GM12878 (cell line): Measurements from ENCODE around the gene SLC39A7. TPM values are rescaled to one million over a fixed set of nuclear protein-coding genes. Genes with fewer than 3 reads are reported as not detected.

ENCODE experiments used
- ATAC-seq: fragments of 200-7000 bp; cut with Tn5 transposase; 3 replicates; pipeline ENCODE4 v1.9.1; 2020; ENCODE audit warnings: mild to moderate bottlenecking, moderate library complexity
- BruUV-seq: library from RNA; stranded (reverse); fragments of 400-500 nt; replicated peaks from 2 replicates; lab custom pipeline; 2021; lab: Mats Ljungman, UMichigan
- CTCF ChIA-PET: fragments of 300-600 bp; sonication (Branson Sonifier 250); formaldehyde crosslinking; extraction: SDS; loops from one replicate; lab custom pipeline; 2021; ENCODE audit warnings: inconsistent platforms; lab: Yijun Ruan, JAX
- POLR2A ChIA-PET: fragments of 350-600 bp; formaldehyde crosslinking; extraction: SDS; loops from one replicate; lab custom pipeline; 2021; ENCODE audit warnings: inconsistent platforms; lab: Charles Lee
- RAD21 ChIA-PET: fragments of 300-600 bp; sonication (Branson Sonifier 250); formaldehyde crosslinking; loops from one replicate; lab custom pipeline; 2023; ENCODE audit warnings: antibody characterized with exemption; ENCODE audit not compliant: unreplicated experiment; lab: Charles Lee
- SMC1A ChIA-PET: fragments of 300-600 bp; sonication (Branson Sonifier 250); formaldehyde crosslinking; loops from one replicate; lab custom pipeline; 2023; ENCODE audit not compliant: unreplicated experiment, uncharacterized antibody; lab: Charles Lee
- DNase-seq: peaks from one replicate; pipeline ENCODE4 v3.0.0-alpha.2; 2011; ENCODE audit warnings: low read depth, low spot score
- FAIRE-seq: peaks from 3 replicates; lab custom pipeline; 2011; peaks lifted over from hg19 to GRCh38; lab: Jason Lieb, UNC
- H2AFZ ChIP-seq: 2 replicates; pipeline ENCODE4 v1.6.0; 2011; ENCODE audit warnings: low read depth, low read length, control low read depth; ENCODE audit not compliant: control insufficient read depth
- H3K27ac ChIP-seq: 2 replicates; pipeline ENCODE4 v1.5.1; 2011; ENCODE audit warnings: control low read depth; ENCODE audit not compliant: control insufficient read depth, insufficient read depth
- H3K27me3 ChIP-seq, 2 experiments: replicated peaks in 1 of 2; 2 replicates each; pipeline versions ENCODE4 v1.6.0 to v1.6.1; 2011; ENCODE audit warnings: low read length in 1 of 2; ENCODE audit not compliant: control insufficient read depth in 2 of 2, insufficient read depth in 2 of 2
- H3K36me3 ChIP-seq, 2 experiments: 2 replicates each; pipeline ENCODE4 v1.5.1; 2011; ENCODE audit warnings: low read length in 1 of 2; ENCODE audit not compliant: control insufficient read depth in 2 of 2, insufficient read depth in 2 of 2
- H3K4me1 ChIP-seq: 2 replicates; pipeline ENCODE4 v1.6.1; 2011; ENCODE audit warnings: mild to moderate bottlenecking, low read length, moderate library complexity, mixed read lengths; ENCODE audit not compliant: control insufficient read depth, insufficient read depth
- H3K4me2 ChIP-seq: 2 replicates; pipeline ENCODE4 v1.6.0; 2011; ENCODE audit warnings: control low read depth; ENCODE audit not compliant: control insufficient read depth, insufficient read depth
- H3K4me3 ChIP-seq: fragments of 200-600 bp; sonication (generic); 2 replicates; pipeline ENCODE4 v1.5.1; 2016
- H3K79me2 ChIP-seq: 2 replicates; pipeline ENCODE4 v1.6.0; 2011; ENCODE audit warnings: low read length; ENCODE audit not compliant: control insufficient read depth, insufficient read depth
- H3K9ac ChIP-seq: 2 replicates; pipeline ENCODE4 v1.8.0; 2011; ENCODE audit warnings: low read length, control low read depth, mixed read lengths; ENCODE audit not compliant: control insufficient read depth, insufficient read depth
- H3K9me3 ChIP-seq: replicated peaks from 3 replicates; pipeline ENCODE4 v1.5.1; 2011; ENCODE audit warnings: mild to moderate bottlenecking, low read length; ENCODE audit not compliant: control insufficient read depth, insufficient read depth
- H4K20me1 ChIP-seq: 2 replicates; pipeline ENCODE4 v1.6.0; 2011; ENCODE audit not compliant: control insufficient read depth, insufficient read depth
- CEBPB ChIP-seq, 2 experiments: fragments of 150-350 bp in 1 of 2; IDR thresholded peaks; 2 replicates each; pipeline ENCODE4 v1.6.1; 2012 to 2014; ENCODE audit warnings: low read depth in 2 of 2, low read length in 2 of 2, borderline replicate concordance in 1 of 2, inconsistent platforms in 1 of 2
- DPF2 ChIP-seq: fragments of 450-650 bp; IDR thresholded peaks from 2 replicates; pipeline ENCODE4 v1.6.1; 2017; ENCODE audit warnings: mild to moderate bottlenecking
- JUNB ChIP-seq: IDR thresholded peaks from 2 replicates; pipeline ENCODE4 v1.6.1; 2016; ENCODE audit warnings: antibody characterized with exemption, mild to moderate bottlenecking
- TCF7 ChIP-seq: IDR thresholded peaks from 2 replicates; pipeline ENCODE4 v1.6.1; 2014; ENCODE audit warnings: antibody characterized with exemption, borderline replicate concordance
- ZNF622 ChIP-seq: fragments of 450-650 bp; IDR thresholded peaks from 2 replicates; pipeline ENCODE4 v1.6.1; 2017; ENCODE audit warnings: mild to moderate bottlenecking, inconsistent platforms
- WGBS: methylation state at CpG from one replicate; pipeline ENCODE4 v1.1.6; 2016; ENCODE audit warnings: low lambda C conversion rate; ENCODE audit not compliant: insufficient replicate concordance, insufficient coverage; ENCODE audit errors: missing lambda C conversion rate; 5-methylcytosine and 5-hydroxymethylcytosine counted together
- in situ Hi-C: fragments of 300-500 bp; cut with MboI; formaldehyde crosslinking; loops from 9 replicates; pipeline ENCODE4 v1.14.3; 2018; ENCODE audit warnings: mixed read lengths
- intact Hi-C: fragments of 100-400 bp; cut with micrococcal nuclease; formaldehyde crosslinking; loops from one replicate; pipeline ENCODE4 v1.14.2; 2022; ENCODE audit not compliant: unreplicated experiment
- polyA plus RNA-seq, 11 experiments: library from polyadenylated mRNA; depleted of rRNA in 4 of 11; unstranded in 6 of 11; stranded (reverse) in 5 of 11; fragments of >200 nt; fragmentation: Nextera tagmentation in 4 of 11; fragmentation: Illumina TruSeq in 1 of 11; extraction: Ambion mirVana in 4 of 11; extraction: Trizol in 1 of 11; gene quantifications; 1 replicate in 1 of 11; 2 replicates in 10 of 11; pipeline versions ENCODE4 v1.2.1 to v1.2.3, GENCODE V29; 2011 to 2016; ENCODE audit warnings: inconsistent platforms in 2 of 11, missing spikeins in 2 of 11, low read depth in 1 of 11
- total RNA-seq, 4 experiments: library from RNA; depleted of rRNA in 3 of 4; stranded (reverse); fragments of >200 nt in 3 of 4; fragmentation: Illumina TruSeq in 1 of 4; extraction: Trizol in 1 of 4; gene quantifications; 2 replicates each; pipeline versions ENCODE4 v1.2.1 to v1.2.3, GENCODE V29; 2013 to 2021
- TF ChIP-seq, protein P1 (sequence below): fragments of 450-650 bp; conservative IDR thresholded peaks from 2 replicates; pipeline ENCODE4 v1.6.1; 2017; ENCODE audit warnings: mild to moderate bottlenecking, moderate library complexity
- TF ChIP-seq, protein P2 (sequence below): fragments of 450-650 bp; IDR thresholded peaks from 2 replicates; pipeline ENCODE4 v1.6.1; 2016; ENCODE audit warnings: mild to moderate bottlenecking

Gene SLC39A7
- total and polyA plus RNA-seq, 10 of the 15 experiments (the other 5 are each of a cell fraction or from before 2014, with no cell fraction given), result 7.3 to 63.1 (median 40.6) TPM

GRCh38 chr6:33163540-33163939 is 37.1 kb upstream of the SLC39A7 start:
- POLR2A ChIA-PET, result no interaction called here
- intact Hi-C loops, result no loop called here

More at GRCh38 chr6:33163540-33163939, 37.1 kb upstream of the SLC39A7 start:
- no peaks in the 10 kb centered on the region for H3K36me3 ChIP-seq
- 55% methylated on average over 10 of the region's 10 CpGs for WGBS
- no peak overlapping the region for H3K27ac ChIP-seq
- no peak overlapping the region for H3K4me2 ChIP-seq
- no peaks in the 10 kb centered on the region for H3K79me2 ChIP-seq
- ChIA-PET RAD21 (interaction anchor here (1.6 kb wide), 1 partner anchor 9 kb away, joined by 5 read pairs; no protein-coding TSS in a partner anchor), SMC1A (interaction anchor here (0.9 kb wide), 1 partner anchor 83 kb away, joined by 3 read pairs; no protein-coding TSS in a partner anchor), CTCF (interaction anchor here (1.0 to 9.5 kb wide), 5 partner anchors 9 to 85 kb away, joined by 3 to 80 read pairs (median 9); no protein-coding TSS in a partner anchor)
- in situ Hi-C loops, result no loop called here
- peaks cover 4% of the 10 kb centered on the region for H3K4me1 ChIP-seq
- H3K9me3 ChIP-seq, result no peaks in the 10 kb centered on the region
- FAIRE-seq (no peak), DNase-seq (no peak), ATAC-seq (no peak)
- no peak overlapping the region for H2AFZ ChIP-seq
- no peak overlapping the region for H3K9ac ChIP-seq
- no peak overlapping the region for H3K4me3 ChIP-seq
- no TSS peak for BruUV-seq
- no peaks in the 10 kb centered on the region for H3K27me3 ChIP-seq
- H4K20me1 ChIP-seq, result no peaks in the 10 kb centered on the region
- TF ChIP-seq, protein P1, sequence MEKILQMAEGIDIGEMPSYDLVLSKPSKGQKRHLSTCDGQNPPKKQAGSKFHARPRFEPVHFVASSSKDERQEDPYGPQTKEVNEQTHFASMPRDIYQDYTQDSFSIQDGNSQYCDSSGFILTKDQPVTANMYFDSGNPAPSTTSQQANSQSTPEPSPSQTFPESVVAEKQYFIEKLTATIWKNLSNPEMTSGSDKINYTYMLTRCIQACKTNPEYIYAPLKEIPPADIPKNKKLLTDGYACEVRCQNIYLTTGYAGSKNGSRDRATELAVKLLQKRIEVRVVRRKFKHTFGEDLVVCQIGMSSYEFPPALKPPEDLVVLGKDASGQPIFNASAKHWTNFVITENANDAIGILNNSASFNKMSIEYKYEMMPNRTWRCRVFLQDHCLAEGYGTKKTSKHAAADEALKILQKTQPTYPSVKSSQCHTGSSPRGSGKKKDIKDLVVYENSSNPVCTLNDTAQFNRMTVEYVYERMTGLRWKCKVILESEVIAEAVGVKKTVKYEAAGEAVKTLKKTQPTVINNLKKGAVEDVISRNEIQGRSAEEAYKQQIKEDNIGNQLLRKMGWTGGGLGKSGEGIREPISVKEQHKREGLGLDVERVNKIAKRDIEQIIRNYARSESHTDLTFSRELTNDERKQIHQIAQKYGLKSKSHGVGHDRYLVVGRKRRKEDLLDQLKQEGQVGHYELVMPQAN, result no peak
- TF ChIP-seq TCF7, result no peak
- TF ChIP-seq ZNF622, result no peak
- TF ChIP-seq DPF2, result no peak
- TF ChIP-seq JUNB, result no peak
- TF ChIP-seq CEBPB (IDR thresholded peaks at IDR 0.05; ENCODE audit: borderline replicate concordance in 1 of 2, low read depth in 2 of 2, low read length in 2 of 2), result no peak
- TF ChIP-seq, protein P2, sequence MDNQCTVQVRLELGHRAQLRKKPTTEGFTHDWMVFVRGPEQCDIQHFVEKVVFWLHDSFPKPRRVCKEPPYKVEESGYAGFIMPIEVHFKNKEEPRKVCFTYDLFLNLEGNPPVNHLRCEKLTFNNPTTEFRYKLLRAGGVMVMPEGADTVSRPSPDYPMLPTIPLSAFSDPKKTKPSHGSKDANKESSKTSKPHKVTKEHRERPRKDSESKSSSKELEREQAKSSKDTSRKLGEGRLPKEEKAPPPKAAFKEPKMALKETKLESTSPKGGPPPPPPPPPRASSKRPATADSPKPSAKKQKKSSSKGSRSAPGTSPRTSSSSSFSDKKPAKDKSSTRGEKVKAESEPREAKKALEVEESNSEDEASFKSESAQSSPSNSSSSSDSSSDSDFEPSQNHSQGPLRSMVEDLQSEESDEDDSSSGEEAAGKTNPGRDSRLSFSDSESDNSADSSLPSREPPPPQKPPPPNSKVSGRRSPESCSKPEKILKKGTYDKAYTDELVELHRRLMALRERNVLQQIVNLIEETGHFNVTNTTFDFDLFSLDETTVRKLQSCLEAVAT, result no peak
